CD4-positive, CD25-positive, alpha-beta regulatory T cell (primary cell): ENCODE data around the gene GPI. TPM values are rescaled to one million over a fixed set of nuclear protein-coding genes. Genes with fewer than 3 reads are reported as not detected.

ENCODE experiments used
- ATAC-seq, 2 donors: fragments of 150-1000 bp; cut with Tn5 transposase; one replicate each; pipeline ENCODE4 v1.10.0; 2021; ENCODE audit warnings: low read depth in 2 of 2, moderate number of reproducible peaks in 2 of 2, moderate library complexity in 1 of 2
- DNase-seq, 3 donors: peaks; one replicate each; pipeline versions ENCODE4 v3.0.0 to v3.0.0-alpha.2; 2012 to 2022; ENCODE audit warnings: mixed read lengths in 1 of 3
- H3K27ac ChIP-seq: one replicate; pipeline ENCODE4 v1.7.0; 2013; ENCODE audit warnings: mild to moderate bottlenecking, low read length; ENCODE audit not compliant: insufficient read depth, poor library complexity, severe bottlenecking
- H3K27me3 ChIP-seq: one replicate; pipeline ENCODE4 v1.7.0; 2013; ENCODE audit warnings: low read length; ENCODE audit not compliant: control insufficient read depth, insufficient read depth
- H3K36me3 ChIP-seq: one replicate; pipeline ENCODE4 v1.7.0; 2013; ENCODE audit warnings: mild to moderate bottlenecking, low read length, moderate library complexity; ENCODE audit not compliant: control insufficient read depth, insufficient read depth
- H3K4me1 ChIP-seq: 2 replicates; pipeline ENCODE4 v1.7.0; 2013; ENCODE audit warnings: mild to moderate bottlenecking, low read length; ENCODE audit not compliant: insufficient read depth, control insufficient read depth, poor library complexity, severe bottlenecking
- H3K4me3 ChIP-seq: one replicate; pipeline ENCODE4 v1.7.0; 2013; ENCODE audit warnings: low read depth, mild to moderate bottlenecking, low read length, moderate library complexity
- H3K9me3 ChIP-seq, 2 experiments: 1 replicate in 1 of 2; 2 replicates in 1 of 2; pipeline ENCODE4 v1.7.0; 2013; ENCODE audit warnings: low read length in 2 of 2, mild to moderate bottlenecking in 1 of 2, moderate library complexity in 1 of 2; ENCODE audit not compliant: control insufficient read depth in 2 of 2
- H3K27ac Mint-ChIP-seq, 3 donors: one replicate each; pipeline ENCODE4 v1.8.0; 2020 to 2022; ENCODE audit warnings: mild to moderate bottlenecking in 3 of 3, mixed read lengths in 3 of 3, moderate library complexity in 2 of 3
- H3K27me3 Mint-ChIP-seq: one replicate; pipeline ENCODE4 v1.8.0; 2022; ENCODE audit warnings: mild to moderate bottlenecking, mixed read lengths
- H3K36me3 Mint-ChIP-seq: one replicate; pipeline ENCODE4 v1.8.0; 2020; ENCODE audit warnings: mixed read lengths
- H3K4me1 Mint-ChIP-seq, 4 donors: one replicate each; pipeline ENCODE4 v1.8.0; 2020 to 2022; ENCODE audit warnings: mixed read lengths in 4 of 4, mild to moderate bottlenecking in 1 of 4
- H3K4me3 Mint-ChIP-seq, 4 donors: one replicate each; pipeline ENCODE4 v1.8.0; 2020 to 2022; ENCODE audit warnings: mild to moderate bottlenecking in 4 of 4, mixed read lengths in 4 of 4, moderate library complexity in 3 of 4
- H3K9me3 Mint-ChIP-seq, 7 donors: one replicate each; pipeline ENCODE4 v1.8.0; 2020 to 2022; ENCODE audit warnings: mixed read lengths in 7 of 7, mild to moderate bottlenecking in 3 of 7, moderate library complexity in 2 of 7
- polyA plus RNA-seq, 4 donors: library from polyadenylated mRNA; unstranded; fragments of 300-500 nt; fragmentation: Illumina TruSeq; gene quantifications; one replicate each; pipeline ENCODE4 v1.2.3, GENCODE V29; 2021
- total RNA-seq: library from RNA; stranded (reverse); gene quantifications from one replicate; pipeline ENCODE4 v1.2.3, GENCODE V29; 2022

GPI gene
- total and polyA plus RNA-seq, 5 donors from 2014 or later: 116 to 148 (median 143) TPM

GRCh38 chr19:34362679-34363069, 2.3 kb upstream of the GPI start:
- peaks cover 10 to 58% (median 34%) of the 10 kb centered on the region in 4 donors for H3K4me1 Mint-ChIP-seq
- H3K36me3 Mint-ChIP-seq: peaks cover 3% of the 10 kb centered on the region
- DNase-seq (no peak), ATAC-seq (no peak)
- peak overlapping the region; percentile 26 to 94 (median 63) for H3K4me3 Mint-ChIP-seq
- peak overlapping the region in 1 of 3 donors; percentile 78 for H3K27ac Mint-ChIP-seq
- H3K4me3 ChIP-seq: no peak overlapping the region
- H3K27me3 Mint-ChIP-seq: no peaks in the 10 kb centered on the region
- peaks cover 39% of the 10 kb centered on the region for H3K4me1 ChIP-seq
- H3K9me3 ChIP-seq: no peaks in the 10 kb centered on the region
- H3K27ac ChIP-seq: no peak overlapping the region
- H3K36me3 ChIP-seq: peaks cover 3% of the 10 kb centered on the region
- no peaks in the 10 kb centered on the region for H3K27me3 ChIP-seq
- no peaks in the 10 kb centered on the region for H3K9me3 Mint-ChIP-seq

DNA sequence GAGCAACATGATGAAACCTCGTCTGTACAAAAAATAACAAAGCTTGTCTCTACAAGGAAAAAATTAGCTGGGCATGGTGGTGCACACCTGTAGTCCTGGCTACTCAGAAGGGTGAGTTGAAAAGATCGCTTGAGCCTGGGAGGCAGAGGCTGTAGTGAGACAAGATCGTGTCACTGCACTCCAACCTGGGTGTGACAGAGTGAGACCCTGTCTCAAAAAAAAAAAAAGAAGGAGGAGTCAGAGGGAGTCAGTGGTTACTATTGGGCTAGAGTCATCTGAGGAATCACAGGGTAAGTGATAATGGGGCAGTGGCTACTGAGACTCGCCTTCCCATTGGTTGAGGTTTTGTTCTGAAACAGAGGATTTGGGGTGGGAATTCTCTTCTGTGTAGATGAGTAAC, 1.9 kb upstream of the GPI start:
- H3K27me3 ChIP-seq: no peaks in the 10 kb centered on the region
- peak overlapping the region in 2 of 3 donors; percentile 7 to 78 for H3K27ac Mint-ChIP-seq
- H3K4me3 Mint-ChIP-seq: peak overlapping the region in 3 of 4 donors; percentile 46 to 94 (median 61)
- no peak for DNase-seq
- H3K9me3 Mint-ChIP-seq: no peaks in the 10 kb centered on the region
- H3K27ac ChIP-seq: no peak overlapping the region
- peaks cover 4% of the 10 kb centered on the region for H3K36me3 Mint-ChIP-seq
- no peaks in the 10 kb centered on the region for H3K9me3 ChIP-seq
- peaks cover 10 to 59% (median 34%) of the 10 kb centered on the region in 4 donors for H3K4me1 Mint-ChIP-seq
- peaks cover 39% of the 10 kb centered on the region for H3K4me1 ChIP-seq
- no peak overlapping the region for H3K4me3 ChIP-seq
- no peak for ATAC-seq
- no peaks in the 10 kb centered on the region for H3K27me3 Mint-ChIP-seq
- H3K36me3 ChIP-seq: peaks cover 6% of the 10 kb centered on the region

GRCh38 chr19:34363930-34364329, 1.1 kb upstream of the GPI start:
- H3K27me3 Mint-ChIP-seq: no peaks in the 10 kb centered on the region
- DNase-seq (no peak), ATAC-seq (no peak)
- Histone ChIP-seq H3K36me3 (peaks cover 14% of the 10 kb centered on the region), H3K27ac (no peak overlapping the region), H3K4me1 (peaks cover 32% of the 10 kb centered on the region), H3K27me3 (no peaks in the 10 kb centered on the region), H3K4me3 (no peak overlapping the region), H3K9me3 (no peaks in the 10 kb centered on the region)
- peaks cover 7% of the 10 kb centered on the region for H3K36me3 Mint-ChIP-seq
- H3K27ac Mint-ChIP-seq: peak overlapping the region in 1 of 3 donors; percentile 94
- peak overlapping the region; percentile 94 to 97 (median 96) for H3K4me3 Mint-ChIP-seq
- peaks cover 10 to 54% (median 28%) of the 10 kb centered on the region in 4 donors for H3K4me1 Mint-ChIP-seq
- H3K9me3 Mint-ChIP-seq: no peaks in the 10 kb centered on the region

- peaks cover 29% of the 10 kb centered on the region for H3K4me1 ChIP-seq
- DNase-seq (no peak), ATAC-seq (no peak)
- no peaks in the 10 kb centered on the region for H3K9me3 ChIP-seq
- peak overlapping the region; percentile 60 for H3K4me3 ChIP-seq
- Mint-ChIP-seq H3K4me1 (peaks cover 10 to 49% (median 25%) of the 10 kb centered on the region in 4 donors), H3K9me3 (no peaks in the 10 kb centered on the region), H3K27ac (peak overlapping the region; percentile 64 to 94 (median 80)), H3K36me3 (peaks cover 7% of the 10 kb centered on the region), H3K27me3 (no peaks in the 10 kb centered on the region), H3K4me3 (peak overlapping the region; percentile 94 to 97 (median 96))
- H3K27ac ChIP-seq: peak overlapping the region; percentile 51
- no peaks in the 10 kb centered on the region for H3K27me3 ChIP-seq
- peaks cover 15% of the 10 kb centered on the region for H3K36me3 ChIP-seq
Measured at GRCh38 chr19:34364462-34364829, 550 bp upstream of the GPI start.

DNA sequence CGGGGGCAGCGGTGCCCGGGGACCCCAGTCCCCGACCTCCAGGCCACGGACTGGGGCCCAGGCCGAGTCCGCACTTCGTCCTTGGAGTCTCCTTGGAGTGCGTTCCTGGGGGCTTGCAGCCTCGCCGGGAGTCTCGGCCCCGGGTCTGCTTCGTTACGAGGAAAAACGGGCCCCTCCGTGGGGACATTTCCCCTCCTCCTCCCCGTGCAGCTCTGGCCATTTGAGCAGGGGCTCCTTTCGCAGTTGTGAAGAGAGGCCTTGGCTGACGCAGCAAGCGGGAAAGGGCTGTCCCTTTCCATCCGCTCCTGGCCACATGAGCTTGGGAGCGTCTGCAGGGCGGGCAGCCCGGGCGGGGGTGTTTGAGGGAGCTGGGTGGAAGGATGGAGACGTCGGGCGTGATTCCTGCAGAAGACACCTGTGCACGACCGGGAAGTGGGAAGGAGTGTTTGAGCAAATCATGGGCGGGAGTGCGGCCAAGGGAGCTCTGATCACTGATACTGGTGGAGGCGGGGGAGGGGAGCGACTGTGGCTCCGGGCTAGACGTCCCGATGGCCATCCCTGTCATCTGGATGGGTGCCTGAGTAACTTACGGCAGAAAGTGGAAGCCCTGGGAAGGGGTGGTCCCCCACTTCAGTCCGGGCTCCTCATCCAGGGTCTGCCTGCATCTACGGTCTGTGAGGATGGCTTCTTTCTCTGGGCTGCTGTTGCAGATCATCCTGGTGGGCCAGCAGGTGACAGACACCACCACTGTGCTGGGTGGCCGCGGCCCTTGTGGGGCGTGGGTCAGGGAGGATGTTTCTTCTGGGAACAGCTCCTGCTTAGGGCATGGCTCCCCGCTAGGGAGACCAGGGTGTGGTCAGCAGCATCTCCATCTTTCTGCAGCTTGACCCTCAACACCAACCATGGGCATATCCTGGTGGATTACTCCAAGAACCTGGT, 736 bp downstream of the GPI start:
- DNase-seq (no peak), ATAC-seq (no peak)

DNA sequence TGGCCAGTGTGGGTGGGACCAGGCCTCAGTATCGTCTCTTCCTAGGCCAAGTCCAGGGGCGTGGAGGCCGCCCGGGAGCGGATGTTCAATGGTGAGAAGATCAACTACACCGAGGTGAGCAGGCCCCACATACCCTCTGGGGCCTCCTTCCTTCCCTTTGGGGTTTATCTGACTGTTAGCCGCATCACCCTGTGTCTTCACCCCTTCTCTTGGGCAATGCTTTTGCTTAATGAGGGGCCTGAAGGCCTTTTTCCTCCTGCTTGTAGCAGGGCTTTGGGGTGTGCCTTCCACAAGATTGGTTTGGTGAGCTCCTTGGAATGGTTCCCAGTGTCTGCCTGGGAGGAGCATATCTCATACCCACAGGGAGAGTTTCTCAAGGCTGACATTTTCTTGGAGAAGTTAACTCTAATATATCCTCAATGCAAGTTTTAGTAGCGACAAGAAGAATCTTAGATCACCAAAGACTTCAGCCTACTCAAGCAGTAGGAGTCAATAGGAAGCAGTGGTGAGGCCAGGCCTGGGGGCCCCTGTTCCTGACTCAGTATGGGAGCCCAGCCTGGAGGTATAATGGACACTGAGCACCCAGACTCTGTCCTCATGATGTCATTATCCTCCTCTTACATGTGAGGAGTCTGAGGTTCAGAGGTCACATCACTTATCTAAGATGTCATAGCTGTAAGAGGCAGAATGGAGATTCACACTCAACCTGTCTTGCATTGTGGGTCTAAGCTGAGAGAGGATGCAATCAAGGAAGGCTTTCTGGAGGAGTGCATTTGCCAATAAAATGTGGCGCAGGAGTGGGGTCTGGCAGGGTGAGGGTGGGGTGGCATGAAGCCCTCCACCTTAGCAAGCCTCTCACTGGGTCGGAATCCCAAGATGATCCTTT, 2.0 kb downstream of the GPI start:
- no peak overlapping the region for H3K27ac ChIP-seq
- no peaks in the 10 kb centered on the region for H3K9me3 ChIP-seq
- peak overlapping the region; percentile 93 to 97 (median 96) for H3K4me3 Mint-ChIP-seq
- H3K9me3 Mint-ChIP-seq: no peaks in the 10 kb centered on the region
- peaks cover 34% of the 10 kb centered on the region for H3K36me3 ChIP-seq
- no peaks in the 10 kb centered on the region for H3K27me3 Mint-ChIP-seq
- DNase-seq (no peak), ATAC-seq (no peak)
- H3K27ac Mint-ChIP-seq: peak overlapping the region; percentile 20 to 85 (median 81)
- H3K4me1 Mint-ChIP-seq: peaks cover 10 to 51% (median 29%) of the 10 kb centered on the region in 4 donors
- peaks cover 23% of the 10 kb centered on the region for H3K4me1 ChIP-seq
- H3K36me3 Mint-ChIP-seq: peaks cover 18% of the 10 kb centered on the region
- H3K4me3 ChIP-seq: peak overlapping the region; percentile 77
- H3K27me3 ChIP-seq: no peaks in the 10 kb centered on the region

More for the DNA sequence above, 736 bp downstream of the GPI start:
- Mint-ChIP-seq H3K9me3 (no peaks in the 10 kb centered on the region), H3K27ac (peak overlapping the region; percentile 81 to 97 (median 91)), H3K27me3 (no peaks in the 10 kb centered on the region), H3K4me3 (peak overlapping the region; percentile 93 to 97 (median 96)), H3K36me3 (peaks cover 11% of the 10 kb centered on the region), H3K4me1 (peaks cover 10 to 43% (median 22%) of the 10 kb centered on the region in 4 donors)
- peak overlapping the region; percentile 51 for H3K27ac ChIP-seq
- H3K27me3 ChIP-seq: no peaks in the 10 kb centered on the region
- H3K4me1 ChIP-seq: peaks cover 23% of the 10 kb centered on the region
- H3K9me3 ChIP-seq: no peaks in the 10 kb centered on the region
- peak overlapping the region; percentile 77 for H3K4me3 ChIP-seq
- peaks cover 27% of the 10 kb centered on the region for H3K36me3 ChIP-seq

GRCh38 chr19:34367624-34367957, 2.6 kb downstream of the GPI start:
- Mint-ChIP-seq H3K4me1 (peaks cover 10 to 50% (median 28%) of the 10 kb centered on the region in 4 donors), H3K27ac (peak overlapping the region in 1 of 3 donors; percentile 81), H3K9me3 (peaks cover 0 to 1% (median 0%) of the 10 kb centered on the region in 7 donors), H3K36me3 (peaks cover 18% of the 10 kb centered on the region), H3K27me3 (no peaks in the 10 kb centered on the region), H3K4me3 (peak overlapping the region in 3 of 4 donors; percentile 55 to 97 (median 94))
- ATAC-seq (no peak), DNase-seq (no peak)
- Histone ChIP-seq H3K27me3 (no peaks in the 10 kb centered on the region), H3K4me3 (no peak overlapping the region), H3K27ac (no peak overlapping the region), H3K4me1 (peaks cover 23% of the 10 kb centered on the region), H3K36me3 (peaks cover 34% of the 10 kb centered on the region), H3K9me3 (no peaks in the 10 kb centered on the region)
